22Rv1 (cell line): ENCODE measurements around the gene FAM131A.

Experiments
- ZFX ChIP-seq: fragments of 450-650 bp; IDR thresholded peaks from 2 replicates; pipeline ENCODE4 v1.6.1; 2017; ENCODE audit warnings: antibody characterized with exemption, borderline replicate concordance
- TF ChIP-seq, protein P1 (sequence below): fragments of 450-650 bp; IDR thresholded peaks from 2 replicates; pipeline ENCODE4 v1.5.1; 2017; ENCODE audit warnings: mild to moderate bottlenecking

DNA sequence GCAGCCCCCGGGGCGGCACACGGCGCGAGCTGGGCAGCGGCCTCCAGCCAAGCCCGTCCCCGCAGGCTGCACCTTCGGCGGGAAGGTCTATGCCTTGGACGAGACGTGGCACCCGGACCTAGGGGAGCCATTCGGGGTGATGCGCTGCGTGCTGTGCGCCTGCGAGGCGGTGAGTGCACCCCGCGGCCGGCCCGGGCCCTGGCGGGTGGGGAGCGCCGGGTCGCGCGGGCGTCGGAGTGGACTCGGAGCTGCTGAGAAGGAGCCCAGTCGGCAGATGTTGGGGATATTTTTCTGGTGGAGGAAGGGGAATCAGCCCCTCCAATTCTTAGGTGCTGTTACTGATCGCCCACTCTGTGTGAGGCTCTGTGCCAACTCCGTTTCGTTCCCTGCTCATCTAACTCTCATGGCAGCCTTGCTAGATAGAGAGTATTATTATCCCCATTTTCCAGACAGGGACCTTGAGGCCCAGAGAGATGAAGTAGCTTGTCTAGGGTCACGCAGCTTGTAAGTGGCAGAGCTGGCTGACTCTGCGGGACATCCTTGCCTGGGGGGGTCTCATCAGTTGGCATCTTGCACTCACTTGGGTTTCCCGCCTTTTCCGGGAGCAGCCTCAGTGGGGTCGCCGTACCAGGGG is 43.3 kb downstream of the FAM131A start:
- TF ChIP-seq, protein P1, sequence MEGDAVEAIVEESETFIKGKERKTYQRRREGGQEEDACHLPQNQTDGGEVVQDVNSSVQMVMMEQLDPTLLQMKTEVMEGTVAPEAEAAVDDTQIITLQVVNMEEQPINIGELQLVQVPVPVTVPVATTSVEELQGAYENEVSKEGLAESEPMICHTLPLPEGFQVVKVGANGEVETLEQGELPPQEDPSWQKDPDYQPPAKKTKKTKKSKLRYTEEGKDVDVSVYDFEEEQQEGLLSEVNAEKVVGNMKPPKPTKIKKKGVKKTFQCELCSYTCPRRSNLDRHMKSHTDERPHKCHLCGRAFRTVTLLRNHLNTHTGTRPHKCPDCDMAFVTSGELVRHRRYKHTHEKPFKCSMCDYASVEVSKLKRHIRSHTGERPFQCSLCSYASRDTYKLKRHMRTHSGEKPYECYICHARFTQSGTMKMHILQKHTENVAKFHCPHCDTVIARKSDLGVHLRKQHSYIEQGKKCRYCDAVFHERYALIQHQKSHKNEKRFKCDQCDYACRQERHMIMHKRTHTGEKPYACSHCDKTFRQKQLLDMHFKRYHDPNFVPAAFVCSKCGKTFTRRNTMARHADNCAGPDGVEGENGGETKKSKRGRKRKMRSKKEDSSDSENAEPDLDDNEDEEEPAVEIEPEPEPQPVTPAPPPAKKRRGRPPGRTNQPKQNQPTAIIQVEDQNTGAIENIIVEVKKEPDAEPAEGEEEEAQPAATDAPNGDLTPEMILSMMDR: no peak
- no peak for TF ChIP-seq ZFX
